ENCODE results near the gene TGFBR2. TPM values are rescaled to one million over a fixed set of nuclear protein-coding genes. Genes with fewer than 3 reads are reported as not detected.
A peak's percentile ranks its signal among the peaks of the same experiment; 100 is the strongest.

The TGFBR2 gene
- total RNA-seq, 1 donor from 2014 or later: 72.1 TPM

DNA sequence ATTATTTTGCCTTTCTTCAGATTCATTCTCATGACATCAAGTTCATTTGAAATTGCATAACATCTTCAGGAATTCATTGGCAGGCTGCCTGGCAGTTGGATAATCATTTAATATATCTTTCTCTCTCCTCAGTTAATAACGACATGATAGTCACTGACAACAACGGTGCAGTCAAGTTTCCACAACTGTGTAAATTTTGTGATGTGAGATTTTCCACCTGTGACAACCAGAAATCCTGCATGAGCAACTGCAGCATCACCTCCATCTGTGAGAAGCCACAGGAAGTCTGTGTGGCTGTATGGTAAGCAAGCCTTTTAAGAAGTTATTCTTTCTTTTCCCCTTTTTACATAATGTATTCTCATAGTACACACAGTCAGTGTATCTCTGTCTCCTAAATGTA is 38.2 kb downstream of the TGFBR2 start:
- Mint-ChIP-seq H3K27ac (ENCODE audit: unreplicated experiment) (peak overlapping the region; percentile 19), H3K27me3 (ENCODE audit: unreplicated experiment) (no peaks in the 10 kb centered on the region), H3K36me3 (ENCODE audit: unreplicated experiment) (peaks cover 29% of the 10 kb centered on the region), H3K9me3 (ENCODE audit: unreplicated experiment) (no peaks in the 10 kb centered on the region), H3K4me1 (ENCODE audit: unreplicated experiment) (peaks cover 34% of the 10 kb centered on the region), H3K4me3 (ENCODE audit: unreplicated experiment) (no peak overlapping the region)
- TF ChIP-seq, protein P1, sequence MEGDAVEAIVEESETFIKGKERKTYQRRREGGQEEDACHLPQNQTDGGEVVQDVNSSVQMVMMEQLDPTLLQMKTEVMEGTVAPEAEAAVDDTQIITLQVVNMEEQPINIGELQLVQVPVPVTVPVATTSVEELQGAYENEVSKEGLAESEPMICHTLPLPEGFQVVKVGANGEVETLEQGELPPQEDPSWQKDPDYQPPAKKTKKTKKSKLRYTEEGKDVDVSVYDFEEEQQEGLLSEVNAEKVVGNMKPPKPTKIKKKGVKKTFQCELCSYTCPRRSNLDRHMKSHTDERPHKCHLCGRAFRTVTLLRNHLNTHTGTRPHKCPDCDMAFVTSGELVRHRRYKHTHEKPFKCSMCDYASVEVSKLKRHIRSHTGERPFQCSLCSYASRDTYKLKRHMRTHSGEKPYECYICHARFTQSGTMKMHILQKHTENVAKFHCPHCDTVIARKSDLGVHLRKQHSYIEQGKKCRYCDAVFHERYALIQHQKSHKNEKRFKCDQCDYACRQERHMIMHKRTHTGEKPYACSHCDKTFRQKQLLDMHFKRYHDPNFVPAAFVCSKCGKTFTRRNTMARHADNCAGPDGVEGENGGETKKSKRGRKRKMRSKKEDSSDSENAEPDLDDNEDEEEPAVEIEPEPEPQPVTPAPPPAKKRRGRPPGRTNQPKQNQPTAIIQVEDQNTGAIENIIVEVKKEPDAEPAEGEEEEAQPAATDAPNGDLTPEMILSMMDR (IDR thresholded peaks at IDR 0.05): no peak
- DNase-seq (ENCODE audit: extremely low spot score, unreplicated experiment): no peak

DNA sequence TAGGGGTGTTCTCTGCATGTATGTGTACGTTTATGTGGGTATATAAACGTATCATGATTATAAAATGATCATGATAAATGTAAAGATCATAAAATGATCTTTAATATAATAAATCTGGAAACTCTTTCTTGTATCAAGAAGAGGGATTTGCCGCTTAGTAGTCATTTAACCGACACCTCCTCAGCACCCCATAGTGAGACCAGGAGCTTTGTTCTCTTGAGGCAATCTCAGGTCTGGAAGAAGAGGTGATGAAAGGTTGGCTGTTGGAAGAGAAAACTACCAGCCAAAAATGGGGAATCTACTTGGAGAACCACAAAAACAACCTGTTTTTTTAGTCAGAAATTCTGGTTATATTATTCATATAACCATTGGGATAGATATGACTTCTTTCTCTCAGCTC is 38.7 kb downstream of the TGFBR2 start:
- Mint-ChIP-seq H3K27ac (ENCODE audit: unreplicated experiment) (peak overlapping the region; percentile 19), H3K4me3 (ENCODE audit: unreplicated experiment) (no peak overlapping the region), H3K4me1 (ENCODE audit: unreplicated experiment) (peaks cover 38% of the 10 kb centered on the region), H3K36me3 (ENCODE audit: unreplicated experiment) (peaks cover 30% of the 10 kb centered on the region), H3K27me3 (ENCODE audit: unreplicated experiment) (no peaks in the 10 kb centered on the region), H3K9me3 (ENCODE audit: unreplicated experiment) (no peaks in the 10 kb centered on the region)
- TF ChIP-seq, protein P1 (IDR thresholded peaks at IDR 0.05): no peak
- no peak for DNase-seq (ENCODE audit: extremely low spot score, unreplicated experiment)

DNA sequence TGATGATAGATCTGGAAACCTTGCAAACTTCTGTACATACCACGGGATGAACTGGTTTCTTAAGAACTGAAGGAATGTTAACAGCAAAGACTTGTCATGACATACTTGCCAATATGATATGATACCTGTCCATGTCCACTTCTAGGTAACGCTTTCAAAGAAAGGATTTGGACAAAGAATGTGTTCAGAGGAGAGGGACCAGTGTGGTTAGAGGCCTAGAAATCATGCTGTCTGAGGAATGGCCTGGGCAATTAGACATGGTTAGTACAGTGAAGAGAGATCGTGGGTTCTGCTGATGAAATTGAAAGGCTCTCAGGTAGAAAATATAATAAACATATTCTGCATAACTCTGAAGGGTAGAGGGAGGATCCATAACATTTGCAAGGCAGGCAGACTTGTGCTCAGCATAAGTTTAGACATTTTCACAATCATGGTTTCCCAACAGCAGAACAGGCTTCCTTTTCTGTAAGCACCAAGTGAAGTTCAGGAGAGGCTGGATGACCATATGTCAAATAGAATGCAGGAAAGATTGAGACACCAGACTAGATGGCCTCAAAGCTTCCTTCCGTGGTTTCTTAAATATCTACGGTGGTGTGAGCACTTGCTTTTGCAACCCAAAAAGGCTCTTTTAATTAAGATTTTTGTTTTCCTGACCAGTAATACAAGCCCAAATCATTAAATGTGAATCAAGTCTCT is 39.9 kb downstream of the TGFBR2 start:
- Mint-ChIP-seq H3K9me3 (ENCODE audit: unreplicated experiment) (peaks cover 3% of the 10 kb centered on the region), H3K27me3 (ENCODE audit: unreplicated experiment) (no peaks in the 10 kb centered on the region), H3K4me3 (ENCODE audit: unreplicated experiment) (no peak overlapping the region), H3K4me1 (ENCODE audit: unreplicated experiment) (peaks cover 45% of the 10 kb centered on the region), H3K36me3 (ENCODE audit: unreplicated experiment) (peaks cover 42% of the 10 kb centered on the region), H3K27ac (ENCODE audit: unreplicated experiment) (no peak overlapping the region)
- TF ChIP-seq, protein P1 (IDR thresholded peaks at IDR 0.05): no peak
- no peak for DNase-seq (ENCODE audit: extremely low spot score, unreplicated experiment)

DNA sequence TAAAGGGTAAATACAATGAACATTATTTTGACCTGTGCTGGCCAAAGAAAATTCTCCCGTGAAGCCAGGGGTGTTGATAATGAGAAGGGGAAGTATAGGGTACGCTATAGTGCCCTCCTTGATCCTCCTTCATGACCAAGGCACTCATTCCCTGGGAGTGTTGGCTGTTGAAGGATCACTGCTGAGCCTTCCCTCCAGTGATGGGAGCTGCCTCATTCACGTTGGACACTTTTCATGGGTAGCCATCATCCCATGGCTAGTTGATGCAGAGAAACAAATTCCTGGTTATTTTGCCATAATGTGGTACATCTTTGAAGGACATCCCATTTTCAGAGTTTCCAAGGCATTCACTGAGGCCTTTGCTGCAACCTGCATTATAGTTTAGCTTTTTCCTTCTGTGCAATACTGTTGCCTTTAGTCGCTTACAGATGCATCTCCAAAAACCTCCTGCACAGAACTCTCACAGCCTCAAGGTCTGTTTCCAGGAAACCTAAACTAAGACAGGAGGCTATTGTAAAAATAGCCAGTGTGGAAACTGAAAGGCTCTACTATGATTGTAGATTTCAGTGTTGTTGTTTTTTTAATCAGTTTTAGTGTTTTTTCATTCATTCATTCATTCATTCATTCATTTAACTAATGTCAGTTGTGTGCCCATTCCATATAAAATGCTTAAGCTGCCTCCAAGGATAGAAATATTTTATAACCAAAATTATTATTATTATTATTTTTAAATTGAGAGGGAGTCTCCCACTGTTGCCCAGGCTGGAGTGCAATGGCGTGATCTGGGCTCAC is 40.8 kb downstream of the TGFBR2 start:
- DNase-seq (ENCODE audit: extremely low spot score, unreplicated experiment): no peak
- TF ChIP-seq, protein P1 (IDR thresholded peaks at IDR 0.05): no peak
- Mint-ChIP-seq H3K27me3 (ENCODE audit: unreplicated experiment) (no peaks in the 10 kb centered on the region), H3K4me1 (ENCODE audit: unreplicated experiment) (peaks cover 46% of the 10 kb centered on the region), H3K9me3 (ENCODE audit: unreplicated experiment) (peaks cover 4% of the 10 kb centered on the region), H3K27ac (ENCODE audit: unreplicated experiment) (no peak overlapping the region), H3K4me3 (ENCODE audit: unreplicated experiment) (no peak overlapping the region), H3K36me3 (ENCODE audit: unreplicated experiment) (peaks cover 49% of the 10 kb centered on the region)

- Mint-ChIP-seq H3K4me3 (ENCODE audit: unreplicated experiment) (no peak overlapping the region), H3K36me3 (ENCODE audit: unreplicated experiment) (peaks cover 62% of the 10 kb centered on the region), H3K9me3 (ENCODE audit: unreplicated experiment) (peaks cover 4% of the 10 kb centered on the region), H3K27me3 (ENCODE audit: unreplicated experiment) (no peaks in the 10 kb centered on the region), H3K27ac (ENCODE audit: unreplicated experiment) (peak overlapping the region; percentile 71), H3K4me1 (ENCODE audit: unreplicated experiment) (peaks cover 38% of the 10 kb centered on the region)
- DNase-seq (ENCODE audit: extremely low spot score, unreplicated experiment): no peak
- TF ChIP-seq, protein P1 (IDR thresholded peaks at IDR 0.05): no peak
Measured at GRCh38 chr3:30648670-30649357, 42.4 kb downstream of the TGFBR2 start.
